Epithelial cell of umbilical artery (primary cell): ENCODE measurements around the gene ZNF541. TPM values are rescaled to one million over a fixed set of nuclear protein-coding genes. Genes with fewer than 3 reads are reported as not detected.

Experiments used
- total RNA-seq: library from RNA; depleted of rRNA; stranded (reverse); fragments of >200 nt; gene quantifications from 2 replicates; pipeline ENCODE4 v1.2.3, GENCODE V29; 2014

The ZNF541 gene, protein sequence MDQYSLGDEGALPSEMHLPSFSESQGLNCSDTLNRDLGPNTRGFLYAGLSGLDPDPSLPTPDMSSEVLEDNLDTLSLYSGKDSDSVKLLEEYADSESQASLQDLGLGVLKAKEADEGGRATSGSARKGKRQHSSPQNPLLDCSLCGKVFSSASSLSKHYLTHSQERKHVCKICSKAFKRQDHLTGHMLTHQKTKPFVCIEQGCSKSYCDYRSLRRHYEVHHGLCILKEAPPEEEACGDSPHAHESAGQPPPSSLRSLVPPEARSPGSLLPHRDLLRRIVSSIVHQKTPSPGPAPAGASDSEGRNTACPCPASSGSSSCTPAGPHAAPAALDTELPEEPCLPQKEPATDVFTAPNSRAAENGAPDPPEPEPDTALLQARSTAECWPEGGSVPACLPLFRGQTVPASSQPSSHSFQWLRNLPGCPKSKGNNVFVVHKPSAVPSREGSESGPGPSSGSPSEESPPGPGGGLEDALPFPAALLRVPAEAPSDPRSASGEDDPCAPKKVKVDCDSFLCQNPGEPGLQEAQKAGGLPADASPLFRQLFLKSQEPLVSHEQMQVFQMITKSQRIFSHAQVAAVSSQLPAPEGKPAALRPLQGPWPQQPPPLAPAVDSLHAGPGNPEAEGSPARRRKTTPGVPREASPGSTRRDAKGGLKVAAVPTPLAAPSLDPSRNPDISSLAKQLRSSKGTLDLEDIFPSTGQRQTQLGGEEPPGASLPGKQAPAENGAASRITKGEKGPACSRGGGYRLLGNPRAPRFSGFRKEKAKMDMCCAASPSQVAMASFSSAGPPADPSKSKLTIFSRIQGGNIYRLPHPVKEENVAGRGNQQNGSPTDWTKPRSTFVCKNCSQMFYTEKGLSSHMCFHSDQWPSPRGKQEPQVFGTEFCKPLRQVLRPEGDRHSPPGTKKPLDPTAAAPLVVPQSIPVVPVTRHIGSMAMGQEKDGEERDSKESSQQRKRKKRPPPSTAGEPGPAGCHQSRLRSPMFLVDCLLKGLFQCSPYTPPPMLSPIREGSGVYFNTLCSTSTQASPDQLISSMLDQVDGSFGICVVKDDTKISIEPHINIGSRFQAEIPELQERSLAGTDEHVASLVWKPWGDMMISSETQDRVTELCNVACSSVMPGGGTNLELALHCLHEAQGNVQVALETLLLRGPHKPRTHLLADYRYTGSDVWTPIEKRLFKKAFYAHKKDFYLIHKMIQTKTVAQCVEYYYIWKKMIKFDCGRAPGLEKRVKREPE (N-terminal part only)
- under 0.01 TPM in 1 of 2 replicates, not detected in the other for total RNA-seq

DNA sequence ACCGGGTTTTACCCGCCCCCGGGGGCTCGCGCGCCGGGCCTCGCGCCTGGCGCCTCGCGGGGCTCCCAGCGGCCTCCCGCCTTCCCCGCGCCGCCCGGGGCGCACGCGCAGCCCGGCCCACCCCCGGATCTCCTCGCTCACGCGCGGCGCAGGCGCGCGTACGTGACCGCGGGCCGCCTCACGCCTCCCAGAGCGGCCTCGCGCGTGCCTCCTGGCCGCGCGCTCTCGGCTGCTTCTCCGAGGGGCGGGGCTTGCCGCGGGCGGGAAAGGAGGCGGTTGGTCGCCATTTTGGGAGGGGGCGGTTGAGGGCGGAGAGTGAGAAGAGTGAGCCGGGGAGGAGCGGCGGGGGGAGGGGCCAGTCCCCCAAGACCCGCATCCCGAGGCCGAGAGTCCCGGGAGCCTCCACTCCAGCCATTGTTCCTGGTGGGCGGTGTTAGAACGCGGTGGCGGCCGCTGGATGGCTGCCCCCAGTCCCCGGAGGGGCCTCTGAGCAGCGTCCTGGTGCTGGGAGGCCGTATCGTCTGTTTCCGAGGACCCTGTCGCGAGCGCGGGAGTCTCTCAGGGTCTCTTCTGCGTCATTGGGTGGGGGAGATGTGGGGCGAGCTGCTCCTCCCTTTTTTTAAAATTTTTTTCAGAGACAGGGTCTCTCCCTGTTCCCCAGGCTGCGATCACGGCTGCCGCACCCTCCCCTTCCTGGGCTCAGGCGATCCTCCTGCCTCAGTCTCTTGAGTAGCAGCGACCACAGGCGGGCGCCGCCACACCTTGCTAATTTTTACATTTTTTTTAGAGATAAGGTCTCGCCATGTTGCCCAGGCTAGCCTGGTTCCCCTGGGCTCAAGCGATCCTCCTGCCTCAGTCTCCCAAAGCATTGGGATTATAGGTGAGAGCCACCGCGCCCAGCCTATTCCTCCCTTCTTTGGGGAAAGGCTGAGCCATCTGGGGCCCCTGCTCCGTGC is at the start of gene ZNF541:
Gene ZNF541 (minus strand): TSS at position 78 of the 956 bp plus-strand sequence. CDS start 17,292 bp downstream, outside the sequence.

DNA sequence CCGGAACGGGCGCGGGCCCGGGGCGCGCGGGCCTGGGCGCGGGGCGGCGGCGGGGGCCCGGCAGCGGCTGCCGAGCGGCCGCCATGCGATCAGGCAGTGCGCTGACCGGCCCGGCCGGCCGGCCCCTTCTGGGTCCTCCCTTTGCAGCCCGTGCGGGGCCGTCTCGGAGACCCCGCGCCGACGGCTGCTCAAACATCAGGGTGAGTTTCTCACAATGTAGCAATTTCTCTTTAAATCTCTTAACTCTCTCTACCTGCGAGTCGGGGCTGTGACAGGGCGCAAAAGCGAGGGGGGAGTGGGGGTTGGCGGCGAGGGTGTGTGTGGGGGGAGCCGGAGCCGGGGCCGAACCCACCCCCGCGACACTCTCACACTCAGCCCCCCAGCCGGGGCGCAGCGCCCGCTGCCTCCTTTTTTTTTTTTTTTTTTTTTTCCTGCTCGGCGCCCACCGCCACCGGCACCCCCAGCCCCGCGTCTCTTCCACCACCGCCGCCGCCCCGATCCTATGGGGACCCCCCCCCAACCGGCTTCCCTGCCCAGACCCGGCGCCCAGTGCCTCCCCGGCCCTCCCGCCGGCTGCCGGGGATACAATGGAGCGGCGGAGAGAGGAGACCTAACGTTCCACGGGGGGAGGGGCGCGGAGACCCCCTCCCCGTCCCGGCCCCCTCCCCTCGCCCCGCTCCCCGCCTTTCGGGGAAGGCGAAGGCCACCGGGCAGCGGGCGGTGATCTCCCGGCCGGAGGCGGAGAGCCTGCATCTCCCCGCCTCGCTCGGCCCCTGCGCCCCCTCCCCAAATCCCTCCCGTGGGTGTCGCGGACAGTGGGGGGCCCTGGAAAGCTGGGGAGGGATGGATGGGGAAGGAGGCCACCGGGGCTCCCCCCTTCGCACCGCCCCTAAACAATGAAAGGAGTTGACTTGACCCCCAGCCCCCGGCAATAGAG is 36.3 kb upstream of the ZNF541 start, which contains the start of gene BICRA:
Gene BICRA (plus strand): TSS at position 166 of the 937 bp plus-strand sequence. CDS start 64,441 bp downstream, outside the sequence.

Other genes starting within 250 kb of the ZNF541 start
- gene C5AR2, start 241.0 kb downstream of the ZNF541 start, total RNA-seq = not detected in 2 replicates
- 6.5 and 8.7 TPM in 2 replicates for gene DHX34, start 223.8 kb downstream of the ZNF541 start, total RNA-seq
- gene MEIS3, start 153.6 kb downstream of the ZNF541 start, total RNA-seq = 0.32 and 0.46 TPM in 2 replicates
- not detected in 2 replicates for gene SLC8A2, start 101.3 kb downstream of the ZNF541 start, total RNA-seq
- 3.9 and 5.2 TPM in 2 replicates for gene KPTN, start 88.9 kb downstream of the ZNF541 start, total RNA-seq
- 64.6 and 126 TPM in 2 replicates for gene NAPA, start 58.1 kb downstream of the ZNF541 start, total RNA-seq
- 5.0 and 5.5 TPM in 2 replicates for gene BICRA, start 36.0 kb upstream of the ZNF541 start, total RNA-seq
- gene EHD2, start 140.3 kb upstream of the ZNF541 start, total RNA-seq = 62.0 and 74.1 TPM in 2 replicates
- 78.6 and 90.0 TPM in 2 replicates for gene NOP53, start 172.4 kb upstream of the ZNF541 start, total RNA-seq
- 349 and 480 TPM in 2 replicates for gene SELENOW, start 205.6 kb upstream of the ZNF541 start, total RNA-seq
- not detected in 2 replicates for gene TPRX1, start 231.4 kb upstream of the ZNF541 start, total RNA-seq
- not detected in 2 replicates for gene CRX, start 248.8 kb upstream of the ZNF541 start, total RNA-seq